GM21528 (cell line): ENCODE results near the gene FBXW2.
"Not testable (repeated sequence)": the region's sequence is repeated elsewhere in the genome, so short reads cannot be mapped to it uniquely, and the experiment has no call there.

Experiments used
- ATAC-seq: cut with Tn5 transposase; IDR thresholded peaks from one replicate; pipeline ENCODE4 v1.9.1; 2021; ENCODE audit warnings: mild to moderate bottlenecking, moderate library complexity; ENCODE audit not compliant: unreplicated experiment, low FRiP score

The FBXW2 gene

DNA sequence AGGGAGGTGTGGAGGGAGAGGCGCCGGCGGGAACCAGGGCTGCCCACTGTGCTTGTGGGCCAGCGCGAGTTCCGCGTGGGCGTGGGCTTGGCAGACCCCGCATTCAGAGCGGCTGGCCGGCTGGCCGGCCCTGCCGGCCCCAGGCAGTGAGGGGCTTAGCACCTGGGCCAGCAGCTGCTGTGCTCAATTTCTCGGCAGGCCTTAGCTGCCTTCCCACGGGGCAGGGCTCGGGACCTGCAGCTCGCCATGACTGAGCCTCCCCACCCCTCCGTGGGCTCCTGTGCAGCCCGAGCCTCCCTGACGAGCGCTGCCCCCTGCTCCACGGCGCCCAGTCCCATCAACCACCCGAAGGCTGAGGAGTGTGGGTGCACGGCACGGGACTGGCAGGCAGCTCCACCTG lies 46.9 kb downstream of the FBXW2 start:
- not testable (repeated sequence) for ATAC-seq

DNA sequence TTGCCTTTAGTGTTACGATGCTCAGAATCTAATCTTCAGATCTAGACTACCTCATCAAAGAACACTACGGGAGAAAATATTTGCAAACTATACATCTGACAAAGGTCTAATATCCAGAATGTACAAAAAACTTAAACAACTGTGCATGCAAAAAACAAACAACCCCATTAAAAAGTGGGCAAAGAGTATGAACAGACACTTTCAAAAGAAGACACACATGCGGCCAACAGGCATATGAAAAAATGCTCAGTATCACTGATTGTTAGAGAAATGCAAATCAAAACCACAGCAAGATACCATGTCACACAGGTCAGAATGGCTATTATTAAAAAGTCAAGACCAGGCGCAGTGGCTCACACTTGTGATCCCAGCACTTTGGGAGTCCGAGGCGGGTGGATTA lies 47.9 kb downstream of the FBXW2 start:
- no peak for ATAC-seq

DNA sequence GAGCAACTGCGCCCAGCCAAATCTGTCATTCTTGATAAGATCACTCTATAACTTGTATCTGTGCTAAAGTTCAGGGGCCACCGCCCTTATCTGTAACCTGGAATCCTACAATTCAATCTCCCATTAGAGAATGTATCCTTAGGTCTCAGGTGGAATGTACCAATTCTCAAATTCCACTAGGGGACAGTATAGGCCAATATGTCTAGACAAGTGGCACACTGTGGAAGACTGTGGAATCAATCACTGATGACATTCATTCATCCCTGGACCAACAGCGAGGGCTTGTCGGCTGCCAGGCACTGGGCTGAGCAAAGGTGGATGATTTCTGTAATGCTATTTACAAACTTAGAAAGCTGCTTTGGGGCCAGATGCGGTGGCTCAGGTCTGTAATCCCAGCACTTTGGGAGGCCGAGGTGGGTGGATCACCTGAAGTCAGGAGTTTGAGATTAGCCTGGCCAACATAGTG lies 50.2 kb downstream of the FBXW2 start:
- ATAC-seq = no peak

DNA sequence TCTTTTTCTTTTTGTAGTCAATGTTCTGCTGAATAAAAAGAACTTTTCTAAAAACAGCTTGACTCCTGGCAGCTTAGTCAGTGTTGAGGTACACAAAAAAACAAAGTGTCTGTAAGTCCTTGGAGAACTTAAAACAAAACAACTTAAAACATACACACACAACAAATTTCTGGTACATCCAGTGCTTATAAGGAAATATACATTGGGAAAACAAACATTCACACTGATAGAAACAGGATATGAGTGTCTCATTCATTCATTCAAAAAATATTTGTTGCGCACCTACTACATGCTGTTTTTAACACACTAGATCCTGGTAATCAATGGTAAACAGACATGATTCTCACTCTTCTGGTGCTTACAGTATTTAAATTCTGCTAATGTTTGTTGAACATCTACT lies 51.5 kb downstream of the FBXW2 start:
- ATAC-seq = no peak

DNA sequence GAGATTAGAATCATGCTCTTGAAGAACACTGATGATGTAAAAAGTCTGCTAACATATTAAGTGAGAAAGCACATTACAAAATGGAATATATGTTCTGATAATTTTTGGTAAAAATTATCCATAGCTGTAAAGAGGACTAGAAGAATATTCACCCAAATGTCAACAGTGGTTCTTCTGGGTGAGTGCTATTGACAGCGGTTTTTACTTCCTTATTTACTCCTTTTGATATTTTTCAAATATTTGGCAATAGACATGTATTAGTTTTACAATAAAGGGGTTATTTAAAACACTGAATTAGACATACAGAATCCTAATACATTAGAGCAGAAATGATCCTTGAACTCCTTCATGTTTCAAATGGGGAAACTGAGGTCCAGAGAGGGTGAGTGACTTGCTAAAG lies 52.0 kb downstream of the FBXW2 start:
- no peak for ATAC-seq

DNA sequence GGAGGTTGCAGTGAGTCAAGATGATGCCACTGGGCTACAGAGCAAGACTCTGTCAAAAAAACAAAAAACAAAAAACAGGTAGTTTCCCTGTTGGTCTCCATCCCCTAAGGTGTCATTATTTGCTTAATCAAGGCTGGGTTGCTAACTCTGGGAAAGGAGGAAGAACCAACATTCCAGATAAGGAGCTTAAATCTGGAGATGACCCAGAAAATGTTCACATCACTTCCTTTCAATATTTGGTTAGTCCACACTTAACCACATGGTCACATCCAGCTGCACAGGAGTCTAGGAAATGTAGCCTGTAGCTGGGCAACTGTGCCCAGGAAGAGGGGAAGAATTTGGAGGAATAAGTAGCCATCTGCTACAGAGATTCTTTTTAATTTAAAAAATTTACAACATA lies 53.1 kb downstream of the FBXW2 start:
- ATAC-seq = no peak

DNA sequence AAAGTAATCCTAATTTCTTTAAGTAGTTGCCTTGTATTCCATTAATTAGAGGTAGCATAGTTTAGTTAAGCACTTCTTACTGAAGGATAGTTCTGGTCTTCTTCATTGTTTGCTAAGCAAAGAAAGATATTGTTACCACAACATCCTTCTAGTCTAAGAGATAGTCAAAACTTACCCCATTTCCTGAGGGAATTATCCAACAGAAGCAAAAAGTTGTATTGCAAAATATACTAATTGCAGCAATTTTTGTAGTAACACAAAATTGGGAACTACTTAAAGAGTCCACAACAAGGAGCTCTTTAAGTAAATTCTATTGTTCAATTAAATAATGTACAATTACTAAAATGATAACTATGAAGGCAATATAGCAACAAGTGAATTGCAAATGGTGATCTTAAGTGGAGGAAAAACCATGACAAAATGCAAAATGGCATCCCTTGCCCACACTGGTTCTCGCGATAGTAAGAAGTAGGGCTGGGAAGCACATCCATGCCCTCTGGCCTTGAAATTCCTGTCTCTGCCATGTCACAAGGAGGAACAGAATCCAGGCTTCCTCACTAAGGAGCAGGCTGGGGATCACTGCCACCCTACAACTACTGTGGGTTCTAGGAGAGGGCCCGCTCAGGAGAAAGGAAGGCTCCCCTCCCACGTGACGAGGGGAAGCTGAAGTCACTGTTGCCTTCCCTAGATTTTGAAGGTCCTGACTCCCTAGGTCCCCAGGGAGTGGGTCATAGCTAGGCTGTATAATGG lies 55.6 kb downstream of the FBXW2 start:
- ATAC-seq = no peak

DNA sequence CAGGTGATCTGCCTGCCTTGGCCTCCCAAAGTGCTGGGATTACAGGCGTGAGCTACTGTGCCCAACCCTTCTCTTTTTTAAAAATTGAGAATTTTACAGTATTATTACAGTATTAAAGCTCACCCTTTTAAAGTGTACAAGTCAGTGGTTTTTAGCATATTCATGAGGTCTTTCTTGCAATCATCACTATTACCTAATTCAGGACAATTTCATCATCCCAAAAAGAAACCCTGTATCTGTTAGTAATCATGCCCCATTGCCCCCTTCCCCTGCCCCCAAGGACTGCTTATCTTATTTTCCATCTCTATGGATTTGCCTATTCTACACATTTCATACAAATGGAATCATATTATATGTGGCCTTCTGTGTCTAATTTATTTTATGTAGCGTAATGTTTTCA lies 56.3 kb downstream of the FBXW2 start:
- ATAC-seq = no peak

DNA sequence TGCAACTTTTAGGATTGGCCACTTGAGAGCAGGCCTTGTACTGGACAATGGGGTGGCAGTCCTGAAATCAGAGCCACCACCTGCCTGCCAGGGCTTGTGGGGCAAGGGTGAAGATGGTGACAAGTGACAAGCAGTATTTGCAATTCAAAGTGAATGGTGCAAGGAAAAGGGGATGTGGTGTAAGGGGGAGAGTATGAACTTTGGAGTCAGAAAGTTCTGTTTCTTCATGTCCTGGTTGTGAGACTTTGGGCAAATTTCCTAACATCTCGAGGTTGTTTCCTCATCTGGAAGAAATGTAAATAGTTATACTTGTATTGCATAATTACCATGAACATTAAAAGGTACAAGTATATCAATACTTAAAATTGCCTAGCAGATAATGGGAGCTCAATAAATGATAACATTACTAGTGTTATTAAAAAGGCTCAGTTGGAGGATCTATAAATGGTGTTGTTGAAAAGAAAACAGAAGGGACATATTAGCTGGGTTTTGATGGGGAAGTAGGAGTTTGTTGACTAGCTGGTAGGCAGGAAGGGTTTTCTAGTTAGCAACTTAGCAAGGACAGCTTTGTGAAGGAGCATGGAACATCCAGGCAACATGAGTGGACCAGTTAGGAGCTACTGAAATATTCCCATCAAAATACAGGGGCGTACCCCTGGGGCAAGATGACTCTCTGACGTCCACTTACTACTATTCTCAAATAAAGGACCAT lies 57.6 kb downstream of the FBXW2 start:
- no peak for ATAC-seq

DNA sequence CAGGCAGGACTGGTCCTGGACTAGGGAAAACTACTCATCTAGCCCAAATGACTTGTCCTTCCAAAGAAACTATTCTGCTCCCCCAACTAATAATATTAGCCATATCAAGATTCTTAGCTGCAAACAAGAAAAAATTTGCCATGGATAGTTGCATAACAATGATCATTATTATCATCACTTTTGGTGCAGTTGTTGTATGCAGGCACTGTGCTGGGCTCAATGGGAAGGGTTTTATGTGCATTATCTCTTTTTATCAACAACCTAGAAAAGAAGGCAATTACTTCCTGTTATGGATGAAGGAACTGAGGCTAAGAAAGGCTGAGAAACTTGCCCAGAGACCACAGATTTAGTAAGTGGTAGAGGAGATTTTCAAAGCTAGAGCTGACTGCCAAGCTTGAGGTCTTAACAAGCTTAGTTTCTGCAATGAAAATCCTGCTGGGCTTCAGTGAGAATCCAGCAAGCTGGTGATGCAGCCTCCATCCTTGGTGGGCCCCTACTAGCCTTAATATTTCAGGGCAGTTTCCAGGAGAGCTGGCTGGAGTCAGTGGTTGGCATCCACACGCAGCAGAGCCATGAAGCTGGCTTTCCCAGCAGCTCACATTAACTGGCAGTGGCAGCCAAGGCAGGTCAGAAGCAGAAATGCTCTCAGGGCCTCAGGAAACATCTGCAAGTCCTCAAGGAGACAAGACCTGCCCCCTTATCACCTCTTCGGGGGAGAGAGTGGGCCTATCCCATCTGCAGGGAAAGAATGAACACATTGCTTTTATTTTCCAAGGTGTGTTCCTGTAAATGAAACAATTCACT lies 58.4 kb downstream of the FBXW2 start:
- ATAC-seq = no peak

DNA sequence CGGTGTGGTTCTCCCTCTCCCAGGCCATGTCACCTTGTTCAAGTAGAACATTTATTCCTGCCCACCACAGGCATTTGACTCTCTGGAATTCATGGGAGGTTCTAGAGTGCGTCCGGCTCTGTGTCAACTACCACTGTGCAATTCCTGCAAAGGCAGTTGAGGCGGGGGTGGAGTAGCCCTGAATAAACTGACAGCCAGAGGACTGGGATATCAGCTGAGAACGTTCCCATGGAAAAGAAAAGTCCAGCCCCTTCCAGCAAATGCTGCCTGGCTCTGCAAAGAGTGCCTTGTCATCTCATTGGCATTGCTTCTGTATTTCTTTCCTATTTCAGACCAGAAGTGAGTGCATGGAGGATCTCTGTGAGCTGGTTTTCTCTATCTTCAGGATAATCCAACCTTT lies 60.0 kb downstream of the FBXW2 start:
- no peak for ATAC-seq

DNA sequence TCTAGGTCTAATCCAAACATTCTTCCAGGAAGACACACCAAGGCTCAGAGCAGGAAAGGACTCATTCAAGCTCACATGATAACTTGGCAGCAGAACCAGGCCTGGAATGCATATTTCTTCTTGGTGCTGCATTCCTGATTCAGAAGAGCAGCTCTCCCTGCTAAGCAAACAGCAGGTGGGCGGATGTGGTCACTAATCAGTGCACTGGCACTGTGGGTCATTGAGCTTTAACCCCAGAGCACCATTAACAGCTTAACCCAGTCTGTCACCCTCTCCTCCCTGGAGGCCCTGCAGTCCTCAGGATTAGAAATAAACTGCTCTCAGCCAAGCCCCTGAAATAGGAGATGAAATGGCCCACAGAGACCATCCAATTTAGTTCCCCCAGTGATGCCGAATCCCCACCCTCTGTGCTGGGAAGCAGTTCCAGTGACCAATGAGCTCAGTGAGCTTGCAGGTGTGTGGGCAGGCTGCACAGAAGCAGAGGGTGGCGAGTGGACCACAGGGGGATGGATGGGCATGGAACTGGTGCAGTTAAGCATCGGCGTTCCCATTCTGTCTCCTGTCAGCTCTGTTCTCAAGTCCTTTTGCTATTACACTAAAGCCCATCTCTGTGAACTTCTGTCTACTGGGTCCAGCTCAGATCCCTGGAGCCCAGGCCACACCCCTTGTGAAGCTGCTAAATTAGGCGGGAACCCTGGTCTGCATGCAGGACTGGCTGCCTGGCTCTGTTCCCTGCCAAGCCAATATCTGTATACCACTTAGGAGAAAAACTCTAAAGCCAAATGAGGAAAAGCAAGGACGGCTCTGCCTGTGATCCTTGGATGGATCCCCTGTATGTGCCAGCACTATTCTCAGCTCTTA lies 62.3 kb downstream of the FBXW2 start:
- ATAC-seq = no peak

DNA sequence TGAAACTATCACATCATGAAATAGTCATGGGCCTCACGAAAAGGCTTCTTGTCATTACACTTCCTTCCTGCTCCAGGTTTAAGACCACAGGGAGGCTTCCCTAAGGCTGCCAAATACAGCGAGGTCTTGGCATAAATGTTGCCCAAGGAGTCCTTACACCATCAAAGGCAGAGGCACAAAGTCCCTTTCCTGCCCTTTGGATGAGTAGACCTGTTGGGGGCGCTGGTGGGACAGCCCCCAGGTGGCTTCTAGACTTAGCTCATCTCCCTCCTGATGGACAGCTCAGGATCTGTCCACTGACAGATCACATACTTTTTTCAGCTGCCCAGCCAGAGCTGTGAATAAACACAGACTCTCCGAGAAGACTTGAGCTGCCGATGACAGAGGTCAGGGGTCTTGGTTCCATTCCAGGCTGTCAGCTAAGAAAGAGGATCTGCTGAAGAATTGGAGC lies 63.4 kb downstream of the FBXW2 start:
- ATAC-seq = no peak

DNA sequence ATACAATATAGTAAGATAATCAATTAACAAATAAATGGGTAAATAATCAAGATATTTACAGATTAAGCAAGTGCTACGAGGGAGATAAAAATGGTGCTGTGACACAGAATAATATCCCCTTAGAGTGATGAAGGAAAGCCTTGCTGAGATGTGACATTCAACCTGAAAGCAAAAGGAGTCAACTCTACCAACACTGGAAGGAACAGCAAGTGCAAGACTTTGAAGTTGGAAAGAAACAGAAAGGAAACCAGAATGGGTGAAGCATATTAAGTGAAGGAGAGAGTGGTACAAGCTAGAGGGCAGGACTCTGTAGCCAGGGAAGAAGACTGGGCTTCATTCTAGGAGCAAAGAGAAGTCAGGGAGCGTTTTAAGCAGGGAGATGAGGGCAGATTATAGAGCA lies 66.7 kb downstream of the FBXW2 start:
- no peak for ATAC-seq

DNA sequence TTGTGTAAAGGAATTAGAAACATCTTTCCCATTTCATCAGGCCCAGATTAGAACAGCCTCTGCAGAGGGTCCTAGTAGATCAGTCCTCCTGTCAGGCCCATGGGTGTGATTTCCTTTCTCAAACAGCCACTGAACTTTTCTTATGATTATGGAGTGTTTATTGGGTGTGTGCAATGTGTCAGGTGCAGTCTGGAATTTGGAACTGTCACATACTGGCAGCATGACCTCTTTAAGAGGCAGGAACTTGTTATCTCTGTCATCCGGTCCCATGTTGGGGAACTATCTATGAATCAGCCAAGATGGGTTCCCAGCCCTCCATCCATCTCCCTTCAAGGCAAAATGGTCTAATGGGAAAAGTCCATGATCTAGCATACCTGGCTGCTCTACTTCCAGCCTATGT lies 67.3 kb downstream of the FBXW2 start:
- ATAC-seq = no peak

DNA sequence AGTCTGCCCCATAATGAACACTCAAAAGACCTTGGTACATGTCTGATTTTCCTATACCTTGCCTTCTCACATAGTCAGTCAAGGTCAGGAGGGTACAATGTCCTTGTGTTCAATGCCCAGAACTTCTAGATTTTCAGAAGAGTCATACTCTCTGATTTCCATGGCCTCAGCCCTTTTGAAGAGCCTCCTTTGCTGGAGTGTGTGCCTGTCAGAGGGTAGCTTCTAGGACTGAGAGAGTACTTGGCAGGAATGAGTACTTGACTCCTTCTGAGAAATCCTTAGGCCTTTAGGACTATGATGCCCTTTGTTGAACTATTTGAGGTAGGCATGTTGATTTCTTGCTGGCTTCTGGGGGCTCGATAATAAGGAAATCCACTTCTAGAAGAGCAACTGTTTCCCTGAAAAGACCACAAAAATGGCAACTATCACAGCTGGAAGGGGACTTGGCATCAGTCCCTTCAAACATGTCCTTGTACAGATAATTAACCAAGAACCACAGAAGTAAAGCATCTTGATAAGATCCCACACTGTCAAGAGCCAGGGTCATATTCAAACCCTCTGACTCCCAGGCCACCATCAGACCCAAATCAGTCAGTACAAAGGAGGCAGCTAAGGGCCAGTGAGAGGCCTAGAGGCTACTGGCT lies 68.3 kb downstream of the FBXW2 start:
- ATAC-seq = no peak

DNA sequence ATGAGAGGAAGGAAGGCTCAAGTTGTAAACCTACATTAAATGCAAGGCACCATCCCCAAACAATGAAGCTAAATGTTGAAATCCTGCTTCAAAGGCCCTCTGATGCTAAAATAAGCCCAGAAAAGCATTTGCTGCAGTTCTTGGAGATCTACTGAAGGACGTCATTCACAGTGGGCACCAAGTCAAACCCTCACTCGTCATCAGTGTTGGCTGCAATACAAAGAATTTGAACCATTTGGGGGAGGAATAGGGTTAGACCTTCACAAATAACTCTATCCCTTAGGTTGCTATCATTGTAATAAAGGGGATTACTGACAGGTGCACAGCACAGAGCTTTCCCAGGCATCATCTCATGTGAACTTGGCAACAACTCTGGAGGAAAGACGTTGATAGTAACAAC lies 69.7 kb downstream of the FBXW2 start:
- ATAC-seq = no peak

DNA sequence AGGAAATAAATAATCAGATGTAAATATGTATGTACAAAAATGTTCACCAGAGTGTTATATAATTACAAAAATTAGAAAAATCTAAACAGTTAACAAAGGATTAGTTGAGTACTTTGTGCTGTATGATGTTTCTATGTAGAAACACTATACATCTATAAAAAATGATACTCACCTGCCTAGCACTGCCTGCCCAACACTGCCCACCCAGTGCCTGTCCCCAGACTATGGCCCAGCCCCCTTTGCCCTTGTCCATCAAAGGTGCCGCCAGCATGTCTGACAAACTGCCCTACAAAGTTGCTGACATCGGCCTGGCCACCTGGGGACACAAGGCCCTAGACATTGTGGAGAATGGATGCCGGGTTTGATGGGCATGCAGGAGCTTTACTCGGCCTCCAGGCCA lies 72.8 kb downstream of the FBXW2 start:
- no peak for ATAC-seq

DNA sequence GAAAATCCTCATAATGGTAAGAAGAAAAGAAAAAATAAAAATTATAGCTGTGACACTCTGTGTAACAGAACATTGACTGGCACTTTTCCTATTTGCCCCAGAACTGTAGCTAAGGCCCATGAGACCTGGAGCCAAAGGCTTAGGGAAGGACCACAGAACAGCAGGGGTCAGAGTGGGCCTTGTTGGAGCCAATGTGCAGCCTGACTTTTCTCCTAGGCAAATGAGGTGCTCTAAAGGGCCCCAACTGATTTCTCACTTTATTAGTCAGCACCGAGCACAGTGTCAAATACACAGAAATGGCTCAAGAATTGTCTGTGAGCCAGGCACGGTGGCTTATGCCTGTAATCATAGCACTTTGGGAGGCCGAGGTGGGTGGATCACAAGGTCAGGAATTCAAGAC lies 74.9 kb downstream of the FBXW2 start:
- no peak for ATAC-seq

DNA sequence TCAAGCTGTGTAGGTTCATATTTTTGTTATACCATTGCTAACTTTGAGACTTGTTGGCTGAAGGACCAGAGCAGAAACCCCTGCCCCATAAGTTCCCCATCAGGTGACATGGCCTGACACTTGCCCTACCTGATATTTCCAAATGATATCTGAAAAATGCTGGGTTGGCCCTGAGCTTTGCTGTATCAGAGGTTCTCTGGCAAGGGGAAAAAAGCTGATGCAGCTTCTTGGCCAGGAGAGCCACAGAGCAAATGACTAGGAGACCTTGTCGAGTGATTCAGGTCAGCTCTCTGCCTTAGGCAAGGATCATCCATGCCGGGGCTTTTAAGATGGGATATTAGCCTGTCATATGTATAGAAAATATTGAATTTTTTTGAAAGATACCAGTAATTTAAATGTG lies 76.0 kb downstream of the FBXW2 start:
- ATAC-seq = no peak
